ENCODE data around the gene CFAP298.
A peak's percentile ranks its signal among the peaks of the same experiment; 100 is the strongest.

Gene CFAP298

GRCh38 chr21:32597205-32597604 is 15.0 kb downstream of the CFAP298 start:
- no peak for DNase-seq

- DNase-seq = no peak
Observed at GRCh38 chr21:32595431-32595830, 16.7 kb downstream of the CFAP298 start.

GRCh38 chr21:32593690-32594089 is 18.5 kb downstream of the CFAP298 start:
- no peak for DNase-seq

GRCh38 chr21:32592929-32593502 is 19.2 kb downstream of the CFAP298 start:
- DNase-seq = no peak

- DNase-seq = no peak
Observed at GRCh38 chr21:32590130-32590529, 22.0 kb downstream of the CFAP298 start.

- no peak for DNase-seq
Observed at GRCh38 chr21:32587651-32588050, 24.5 kb downstream of the CFAP298 start.

- no peak for DNase-seq
Observed at GRCh38 chr21:32587120-32587519, 25.1 kb downstream of the CFAP298 start.

- no peak for DNase-seq
Observed at GRCh38 chr21:32585970-32586369, 26.2 kb downstream of the CFAP298 start.

- DNase-seq = no peak
Observed at GRCh38 chr21:32585042-32585710, 27.0 kb downstream of the CFAP298 start, which contains the start of gene TCP10L. TSS of gene TCP10L (minus strand) at chr21:32585523. CDS start at chr21:32584304, 1,219 bp downstream.

- DNase-seq = no peak
Observed at GRCh38 chr21:32584472-32584871, 27.7 kb downstream of the CFAP298 start.

GRCh38 chr21:32581732-32582131 is 30.4 kb downstream of the CFAP298 start:
- DNase-seq = no peak

GRCh38 chr21:32580949-32581348 is 31.2 kb downstream of the CFAP298 start:
- no peak for DNase-seq

- peak; percentile 12 for DNase-seq
Observed at GRCh38 chr21:32578107-32578691, 34.0 kb downstream of the CFAP298 start.

- DNase-seq = no peak
Observed at GRCh38 chr21:32576011-32576410, 36.2 kb downstream of the CFAP298 start.

- DNase-seq = no peak
Observed at GRCh38 chr21:32574946-32575925, 36.9 kb downstream of the CFAP298 start.

GRCh38 chr21:32572574-32573420 is 39.4 kb downstream of the CFAP298 start:
- no peak for DNase-seq

- DNase-seq = no peak
Observed at GRCh38 chr21:32570456-32570855, 41.7 kb downstream of the CFAP298 start.

GRCh38 chr21:32569261-32570230 is 42.6 kb downstream of the CFAP298 start:
- peak; percentile 81 for DNase-seq

GRCh38 chr21:32567626-32568025 is 44.6 kb downstream of the CFAP298 start:
- no peak for DNase-seq

- DNase-seq = no peak
Observed at GRCh38 chr21:32566741-32567389, 45.3 kb downstream of the CFAP298 start.
